ENCODE data around the gene CDC27.

DNA sequence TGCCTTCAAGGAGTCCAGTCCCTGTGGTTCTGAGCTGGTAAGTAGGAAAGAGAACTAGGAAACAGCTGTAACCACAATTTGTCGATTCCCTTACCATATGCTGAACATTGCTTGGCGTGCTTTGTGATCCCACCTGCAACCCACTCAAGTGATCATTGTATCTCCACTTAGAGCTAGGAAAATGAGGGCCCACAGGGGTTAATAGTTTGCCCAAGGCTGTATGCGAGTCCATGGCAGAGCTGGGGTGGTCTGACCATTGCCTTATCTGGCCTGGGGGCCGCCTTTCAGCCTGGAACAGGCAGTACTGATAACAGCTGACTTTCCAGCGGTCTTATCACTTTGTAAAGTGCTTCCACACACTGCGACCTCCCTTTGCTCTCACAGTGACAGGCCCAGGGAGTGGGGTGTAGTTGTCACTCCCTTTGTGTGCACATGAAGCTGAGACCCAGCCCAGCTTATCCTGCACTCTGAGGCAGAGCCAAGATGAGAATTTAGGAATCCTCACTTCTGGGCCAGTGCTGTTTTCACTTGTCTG is 29.9 kb upstream of the CDC27 start:
- TF ChIP-seq, protein P1, sequence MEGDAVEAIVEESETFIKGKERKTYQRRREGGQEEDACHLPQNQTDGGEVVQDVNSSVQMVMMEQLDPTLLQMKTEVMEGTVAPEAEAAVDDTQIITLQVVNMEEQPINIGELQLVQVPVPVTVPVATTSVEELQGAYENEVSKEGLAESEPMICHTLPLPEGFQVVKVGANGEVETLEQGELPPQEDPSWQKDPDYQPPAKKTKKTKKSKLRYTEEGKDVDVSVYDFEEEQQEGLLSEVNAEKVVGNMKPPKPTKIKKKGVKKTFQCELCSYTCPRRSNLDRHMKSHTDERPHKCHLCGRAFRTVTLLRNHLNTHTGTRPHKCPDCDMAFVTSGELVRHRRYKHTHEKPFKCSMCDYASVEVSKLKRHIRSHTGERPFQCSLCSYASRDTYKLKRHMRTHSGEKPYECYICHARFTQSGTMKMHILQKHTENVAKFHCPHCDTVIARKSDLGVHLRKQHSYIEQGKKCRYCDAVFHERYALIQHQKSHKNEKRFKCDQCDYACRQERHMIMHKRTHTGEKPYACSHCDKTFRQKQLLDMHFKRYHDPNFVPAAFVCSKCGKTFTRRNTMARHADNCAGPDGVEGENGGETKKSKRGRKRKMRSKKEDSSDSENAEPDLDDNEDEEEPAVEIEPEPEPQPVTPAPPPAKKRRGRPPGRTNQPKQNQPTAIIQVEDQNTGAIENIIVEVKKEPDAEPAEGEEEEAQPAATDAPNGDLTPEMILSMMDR (IDR thresholded peaks at IDR 0.05; ENCODE audit: insufficient read depth, low read length), result no peak
- TF ChIP-seq POLR2AphosphoS5 (IDR thresholded peaks at IDR 0.05; ENCODE audit: low read depth), result no peak
- TF ChIP-seq, protein P2, sequence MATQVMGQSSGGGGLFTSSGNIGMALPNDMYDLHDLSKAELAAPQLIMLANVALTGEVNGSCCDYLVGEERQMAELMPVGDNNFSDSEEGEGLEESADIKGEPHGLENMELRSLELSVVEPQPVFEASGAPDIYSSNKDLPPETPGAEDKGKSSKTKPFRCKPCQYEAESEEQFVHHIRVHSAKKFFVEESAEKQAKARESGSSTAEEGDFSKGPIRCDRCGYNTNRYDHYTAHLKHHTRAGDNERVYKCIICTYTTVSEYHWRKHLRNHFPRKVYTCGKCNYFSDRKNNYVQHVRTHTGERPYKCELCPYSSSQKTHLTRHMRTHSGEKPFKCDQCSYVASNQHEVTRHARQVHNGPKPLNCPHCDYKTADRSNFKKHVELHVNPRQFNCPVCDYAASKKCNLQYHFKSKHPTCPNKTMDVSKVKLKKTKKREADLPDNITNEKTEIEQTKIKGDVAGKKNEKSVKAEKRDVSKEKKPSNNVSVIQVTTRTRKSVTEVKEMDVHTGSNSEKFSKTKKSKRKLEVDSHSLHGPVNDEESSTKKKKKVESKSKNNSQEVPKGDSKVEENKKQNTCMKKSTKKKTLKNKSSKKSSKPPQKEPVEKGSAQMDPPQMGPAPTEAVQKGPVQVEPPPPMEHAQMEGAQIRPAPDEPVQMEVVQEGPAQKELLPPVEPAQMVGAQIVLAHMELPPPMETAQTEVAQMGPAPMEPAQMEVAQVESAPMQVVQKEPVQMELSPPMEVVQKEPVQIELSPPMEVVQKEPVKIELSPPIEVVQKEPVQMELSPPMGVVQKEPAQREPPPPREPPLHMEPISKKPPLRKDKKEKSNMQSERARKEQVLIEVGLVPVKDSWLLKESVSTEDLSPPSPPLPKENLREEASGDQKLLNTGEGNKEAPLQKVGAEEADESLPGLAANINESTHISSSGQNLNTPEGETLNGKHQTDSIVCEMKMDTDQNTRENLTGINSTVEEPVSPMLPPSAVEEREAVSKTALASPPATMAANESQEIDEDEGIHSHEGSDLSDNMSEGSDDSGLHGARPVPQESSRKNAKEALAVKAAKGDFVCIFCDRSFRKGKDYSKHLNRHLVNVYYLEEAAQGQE (IDR thresholded peaks at IDR 0.05; ENCODE audit: insufficient replicate concordance, low read depth), result no peak
- TF ChIP-seq GABPA (IDR thresholded peaks at IDR 0.05; ENCODE audit: low read depth), result no peak
- TF ChIP-seq SPI1 (IDR thresholded peaks at IDR 0.05; ENCODE audit: borderline replicate concordance, low read depth), result no peak
